Right lobe of liver (tissue), 6 donors: ENCODE results near the gene STYK1. TPM values are rescaled to one million over a fixed set of nuclear protein-coding genes. Genes with fewer than 3 reads are reported as not detected.
"Not testable (repeated sequence)": the region's sequence is repeated elsewhere in the genome, so short reads cannot be mapped to it uniquely, and the experiment has no call there.

Source experiments
- ATAC-seq, 4 donors: fragments of 200-7000 bp; cut with Tn5 transposase; one replicate each; pipeline ENCODE4 v1.9.1; 2020; ENCODE audit warnings: mild to moderate bottlenecking in 4 of 4, moderate library complexity in 4 of 4
- DNase-seq, 3 donors: peaks; one replicate each; pipeline ENCODE4 v3.0.0-alpha.2; 2020
- H3K27ac ChIP-seq, 3 donors: fragments of 200-600 bp; one replicate each; pipeline ENCODE4 v1.8.0; 2022
- H3K27me3 ChIP-seq, 2 donors: fragments of 200-600 bp; one replicate each; pipeline ENCODE4 v1.8.0; 2022
- H3K36me3 ChIP-seq, 4 donors: fragments of 200-600 bp; sonication (generic) in 1 of 4; one replicate each; pipeline versions ENCODE4 v1.5.1 to v1.8.0; 2017 to 2022; ENCODE audit warnings: control low read depth in 1 of 4
- H3K4me1 ChIP-seq, 4 donors: fragments of 200-600 bp; sonication (generic) in 1 of 4; one replicate each; pipeline versions ENCODE4 v1.5.1 to v1.8.0; 2017 to 2022; ENCODE audit warnings: control low read depth in 1 of 4
- H3K4me3 ChIP-seq, 3 donors: fragments of 200-600 bp; one replicate each; pipeline ENCODE4 v1.8.0; 2022
- H3K9me3 ChIP-seq, 4 donors: fragments of 200-600 bp; sonication (generic) in 1 of 4; one replicate each; pipeline versions ENCODE4 v1.5.1 to v1.8.0; 2017 to 2022; ENCODE audit warnings: control low read depth in 1 of 4
- POLR2A ChIP-seq: fragments of 450-650 bp; IDR thresholded peaks from one replicate; pipeline ENCODE4 v1.6.1; 2017; ENCODE audit warnings: antibody characterized with exemption, mild to moderate bottlenecking
- WGBS: methylation state at CpG from one replicate; pipeline ENCODE4 v1.1.6; 2018; ENCODE audit warnings: low coverage, low lambda C conversion rate; ENCODE audit not compliant: insufficient coverage; ENCODE audit errors: missing lambda C conversion rate; 5-methylcytosine and 5-hydroxymethylcytosine counted together
- intact Hi-C, 2 donors: fragments of 100-400 bp; cut with DNase I; formaldehyde crosslinking; loops; one replicate each; pipeline versions ENCODE4 v1.11.2 to v1.14.1; 2022
- total RNA-seq, 6 experiments: library from RNA; depleted of rRNA in 2 of 6; stranded (reverse); fragments of >200 nt in 2 of 6; fragmentation: NEBNext Ultra II Directional in 3 of 6; extraction: Animal tissue kit (Norgen Biotek cat#: 25700) in 3 of 6; gene quantifications; one replicate each; pipeline versions ENCODE4 v1.1.0 to v1.2.4, GENCODE V29; 2016 to 2023
- TF ChIP-seq, protein P1 (sequence below), 4 donors: fragments of 200-600 bp in 3 of 4; fragments of 450-650 bp in 1 of 4; IDR thresholded peaks; one replicate each; pipeline versions ENCODE4 v1.5.1 to v1.8.0; 2016 to 2022; ENCODE audit warnings: antibody characterized with exemption in 4 of 4, mild to moderate bottlenecking in 2 of 4
- donor health status: DM: no; HTN: yes; CAD: no.
- donor health status: DM: no; HTN: no; CAD: no.
- donor health status: DM: no; HTN: no; CAD: no.
- donor health status: DM: no; HTN: yes; CAD: no.
- donor health status: DM: no; HTN: yes; CAD: no.

Gene STYK1
- total RNA-seq, 6 experiments from 2014 or later = not detected

DNA sequence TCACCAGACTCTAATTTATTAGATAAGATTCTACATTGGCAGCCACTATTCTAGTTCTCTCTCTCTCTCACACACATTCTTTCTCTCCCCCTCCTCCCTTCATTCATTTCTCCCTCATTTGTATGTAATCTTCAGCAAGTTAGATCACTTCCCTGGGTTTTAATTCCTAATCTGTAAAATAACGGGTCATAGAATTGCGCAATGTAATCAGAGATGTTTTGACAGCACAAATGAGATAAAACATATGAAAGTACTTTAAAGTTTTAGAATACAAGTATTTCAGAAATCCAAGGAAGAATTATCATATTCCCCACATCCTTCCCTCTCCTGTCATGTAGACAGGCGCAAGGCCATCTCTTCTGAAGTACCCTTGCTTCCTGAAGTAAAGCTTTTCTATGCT lies 21.7 kb downstream of the STYK1 start:
- WGBS = 57% methylated on average over 3 of the region's 3 CpGs
- Histone ChIP-seq H3K4me3 (no peak overlapping the region), H3K27ac (no peak overlapping the region), H3K9me3 (no peaks in the 10 kb centered on the region), H3K36me3 (no peaks in the 10 kb centered on the region), H3K27me3 (no peaks in the 10 kb centered on the region), H3K4me1 (no peaks in the 10 kb centered on the region)
- no peak for TF ChIP-seq POLR2A
- intact Hi-C loops = no loop called here
- no peak for DNase-seq
- no peak for ATAC-seq

DNA sequence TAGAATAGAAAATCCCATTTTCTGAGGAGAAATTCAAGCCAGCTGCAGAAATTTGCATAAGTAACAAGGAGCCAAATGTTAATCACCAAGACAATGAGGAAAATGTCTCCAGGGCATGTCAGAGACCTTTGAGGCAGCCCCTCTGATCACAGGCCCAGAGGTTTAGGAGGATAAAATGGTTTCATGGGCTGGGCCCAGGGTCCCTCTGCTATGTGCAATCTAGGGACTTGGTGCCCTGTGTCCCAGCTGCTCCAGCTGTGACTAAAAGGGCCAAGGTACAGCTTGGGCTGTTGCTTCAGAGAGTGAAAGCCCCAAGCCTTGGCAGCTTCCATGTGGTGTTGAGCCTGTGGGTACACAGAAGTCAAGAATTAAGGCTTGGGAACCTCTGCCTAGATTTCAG lies 27.3 kb downstream of the STYK1 start:
- H3K36me3 ChIP-seq, ATAC-seq, H3K27me3 ChIP-seq, DNase-seq, H3K27ac ChIP-seq, H3K9me3 ChIP-seq, H3K4me1 ChIP-seq, intact Hi-C loops, H3K4me3 ChIP-seq: not testable (repeated sequence)

DNA sequence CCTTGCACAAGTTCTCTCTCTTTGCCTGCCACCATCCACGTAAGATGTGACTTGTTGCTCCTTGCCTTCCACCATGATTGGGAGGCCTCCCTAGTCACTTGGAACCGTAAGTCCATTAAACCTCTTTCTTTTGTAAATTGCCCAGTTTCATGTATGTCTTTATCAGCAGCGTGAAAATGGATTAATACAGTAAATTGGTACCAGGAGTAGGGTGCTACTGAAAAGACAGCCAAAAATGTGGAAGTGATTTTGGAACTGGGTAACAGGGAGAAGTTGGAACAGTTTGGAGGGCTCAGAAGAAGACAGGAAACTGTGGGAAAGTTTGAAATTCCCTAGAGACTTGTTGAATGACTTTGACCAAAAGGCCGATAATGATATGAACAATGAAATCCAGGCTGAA lies 27.9 kb downstream of the STYK1 start:
- H3K9me3 ChIP-seq = no peaks in the 10 kb centered on the region
- ATAC-seq (no peak), DNase-seq (no peak)
- no peaks in the 10 kb centered on the region for H3K27me3 ChIP-seq
- H3K4me3 ChIP-seq = no peak overlapping the region
- WGBS = 33% methylated on average over 4 of the region's 4 CpGs
- H3K4me1 ChIP-seq = no peaks in the 10 kb centered on the region
- no peak for TF ChIP-seq POLR2A
- TF ChIP-seq, protein P1, sequence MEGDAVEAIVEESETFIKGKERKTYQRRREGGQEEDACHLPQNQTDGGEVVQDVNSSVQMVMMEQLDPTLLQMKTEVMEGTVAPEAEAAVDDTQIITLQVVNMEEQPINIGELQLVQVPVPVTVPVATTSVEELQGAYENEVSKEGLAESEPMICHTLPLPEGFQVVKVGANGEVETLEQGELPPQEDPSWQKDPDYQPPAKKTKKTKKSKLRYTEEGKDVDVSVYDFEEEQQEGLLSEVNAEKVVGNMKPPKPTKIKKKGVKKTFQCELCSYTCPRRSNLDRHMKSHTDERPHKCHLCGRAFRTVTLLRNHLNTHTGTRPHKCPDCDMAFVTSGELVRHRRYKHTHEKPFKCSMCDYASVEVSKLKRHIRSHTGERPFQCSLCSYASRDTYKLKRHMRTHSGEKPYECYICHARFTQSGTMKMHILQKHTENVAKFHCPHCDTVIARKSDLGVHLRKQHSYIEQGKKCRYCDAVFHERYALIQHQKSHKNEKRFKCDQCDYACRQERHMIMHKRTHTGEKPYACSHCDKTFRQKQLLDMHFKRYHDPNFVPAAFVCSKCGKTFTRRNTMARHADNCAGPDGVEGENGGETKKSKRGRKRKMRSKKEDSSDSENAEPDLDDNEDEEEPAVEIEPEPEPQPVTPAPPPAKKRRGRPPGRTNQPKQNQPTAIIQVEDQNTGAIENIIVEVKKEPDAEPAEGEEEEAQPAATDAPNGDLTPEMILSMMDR (IDR thresholded peaks at IDR 0.05) = no peak
- H3K27ac ChIP-seq = no peak overlapping the region
- intact Hi-C loops = no loop called here
- no peaks in the 10 kb centered on the region for H3K36me3 ChIP-seq

DNA sequence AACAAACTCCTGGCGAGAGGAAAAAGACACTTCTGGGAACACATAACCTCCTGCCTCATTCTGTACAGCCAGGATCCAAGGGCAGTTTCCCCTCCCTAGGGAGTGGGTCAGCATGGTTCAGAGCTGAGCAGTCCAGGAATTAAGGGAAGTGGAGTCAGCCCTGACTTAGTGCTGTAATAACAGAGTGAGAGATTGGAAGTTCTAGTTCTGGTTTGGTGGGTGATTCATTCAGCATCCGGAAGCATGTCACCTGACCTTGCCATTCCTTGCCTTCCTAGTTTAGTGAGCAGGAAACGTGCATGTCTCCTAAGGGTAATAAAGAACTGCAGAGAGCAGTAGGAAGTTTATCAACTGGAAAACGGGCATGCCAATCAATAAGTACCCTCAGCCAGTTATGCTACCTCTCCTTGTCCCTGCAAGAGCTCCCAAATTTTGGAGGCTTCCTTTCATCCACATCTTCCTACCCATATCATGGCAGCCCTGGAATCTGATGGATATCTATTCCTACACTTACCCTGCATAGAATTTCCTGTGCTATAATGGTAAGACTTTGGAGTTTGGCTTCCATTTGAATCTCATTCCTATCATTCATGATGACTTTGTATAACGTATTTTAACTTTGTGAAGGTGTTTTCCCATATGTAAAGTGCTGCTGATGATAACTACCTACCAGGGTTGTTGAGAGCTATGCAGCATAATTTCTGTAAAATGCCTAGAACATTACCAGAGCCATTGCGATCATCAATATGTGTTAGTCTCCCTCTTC lies 31.9 kb downstream of the STYK1 start:
- no peaks in the 10 kb centered on the region for H3K9me3 ChIP-seq
- no peak overlapping the region for H3K27ac ChIP-seq
- no peaks in the 10 kb centered on the region for H3K36me3 ChIP-seq
- no peak overlapping the region for H3K4me3 ChIP-seq
- ATAC-seq (peak in 3 of 4 donors; percentile 20 to 84 (median 66)), DNase-seq (no peak)
- H3K4me1 ChIP-seq = no peaks in the 10 kb centered on the region
- no peaks in the 10 kb centered on the region for H3K27me3 ChIP-seq
- intact Hi-C loops = no loop called here
- TF ChIP-seq, protein P1 (IDR thresholded peaks at IDR 0.05) = no peak
- TF ChIP-seq POLR2A = no peak
- WGBS = 47% methylated on average over 3 of the region's 6 CpGs

DNA sequence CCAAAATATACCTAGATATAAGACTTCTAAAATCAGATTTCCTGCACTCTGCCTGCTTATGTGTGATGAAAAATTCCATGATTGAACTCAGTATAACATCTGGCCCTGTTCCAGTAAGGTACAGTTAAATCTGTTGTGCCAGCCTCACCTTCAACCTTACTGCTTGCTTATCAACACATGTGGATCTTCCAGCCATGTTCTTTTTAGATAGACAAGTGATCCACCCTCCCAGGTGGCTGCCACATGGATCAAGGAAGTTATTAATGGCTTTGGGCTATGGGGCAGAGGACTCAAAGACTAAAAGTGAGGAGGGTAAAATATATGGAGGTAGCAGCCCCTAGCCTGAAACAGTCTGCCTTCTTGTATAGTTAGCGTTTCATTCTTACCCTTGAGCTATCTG lies 35.1 kb downstream of the STYK1 start:
- intact Hi-C loops = no loop called here
- no peaks in the 10 kb centered on the region for H3K4me1 ChIP-seq
- TF ChIP-seq, protein P1 (IDR thresholded peaks at IDR 0.05) = no peak
- no peak for TF ChIP-seq POLR2A
- H3K4me3 ChIP-seq = no peak overlapping the region
- no peak for ATAC-seq
- no peaks in the 10 kb centered on the region for H3K36me3 ChIP-seq
- H3K9me3 ChIP-seq = no peaks in the 10 kb centered on the region
- H3K27me3 ChIP-seq = no peaks in the 10 kb centered on the region
- WGBS = 75% methylated on average over 1 of the region's 1 CpG
- DNase-seq = no peak
- H3K27ac ChIP-seq = no peak overlapping the region
